Measurements from ENCODE around the gene SP5.
A peak's percentile ranks its signal among the peaks of the same experiment; 100 is the strongest.
"Not testable (repeated sequence)": the region's sequence is repeated elsewhere in the genome, so short reads cannot be mapped to it uniquely, and the experiment has no call there.

SP5 gene

GRCh38 chr2:170711774-170712652, 3.1 kb upstream of the SP5 start:
- peak in 1 of 2 experiments; percentile 69 for DNase-seq

DNA sequence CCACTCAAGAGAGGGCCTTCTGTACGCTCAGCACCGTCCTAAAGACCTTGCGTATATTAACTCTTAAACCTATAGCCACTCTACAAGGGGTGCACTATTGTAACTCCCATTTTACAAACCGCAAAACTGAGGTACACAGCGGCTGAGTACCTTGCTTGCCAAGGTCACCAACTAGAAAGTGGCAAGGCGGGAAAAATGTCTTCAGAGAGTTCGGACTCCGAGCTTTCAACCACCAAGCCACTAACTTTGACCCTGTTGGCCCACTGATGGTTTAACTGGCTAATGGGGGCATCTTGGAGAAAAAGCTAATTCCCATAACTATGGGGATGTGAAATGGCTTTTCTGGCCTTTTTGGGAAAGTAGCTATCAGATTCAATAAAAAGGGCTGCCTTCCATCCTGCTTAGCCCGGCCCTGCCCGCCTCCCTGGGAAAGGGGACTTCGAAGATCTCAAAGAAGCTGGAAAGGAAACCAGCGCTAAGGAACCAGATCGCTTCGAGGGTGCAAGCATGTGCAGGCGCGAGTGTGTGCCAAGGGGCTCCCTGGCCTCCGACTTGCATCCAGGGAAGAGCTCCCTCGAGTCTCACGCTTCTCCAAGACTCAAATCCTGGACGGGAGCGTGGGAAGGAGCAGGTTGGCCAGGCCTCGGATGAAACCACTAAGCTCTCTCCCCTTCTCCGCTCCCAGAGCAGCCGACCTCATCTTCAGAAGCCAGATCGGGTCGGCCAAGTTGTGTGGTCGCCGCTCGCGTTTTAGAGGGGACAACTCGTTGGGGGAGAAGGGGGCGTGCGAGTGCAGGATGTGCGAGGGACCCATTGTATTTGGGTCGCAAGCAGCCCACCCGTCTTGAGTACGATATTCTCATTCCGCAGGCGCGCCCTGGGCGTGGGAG, 2.2 kb upstream of the SP5 start:
- DNase-seq, result no peak

DNA sequence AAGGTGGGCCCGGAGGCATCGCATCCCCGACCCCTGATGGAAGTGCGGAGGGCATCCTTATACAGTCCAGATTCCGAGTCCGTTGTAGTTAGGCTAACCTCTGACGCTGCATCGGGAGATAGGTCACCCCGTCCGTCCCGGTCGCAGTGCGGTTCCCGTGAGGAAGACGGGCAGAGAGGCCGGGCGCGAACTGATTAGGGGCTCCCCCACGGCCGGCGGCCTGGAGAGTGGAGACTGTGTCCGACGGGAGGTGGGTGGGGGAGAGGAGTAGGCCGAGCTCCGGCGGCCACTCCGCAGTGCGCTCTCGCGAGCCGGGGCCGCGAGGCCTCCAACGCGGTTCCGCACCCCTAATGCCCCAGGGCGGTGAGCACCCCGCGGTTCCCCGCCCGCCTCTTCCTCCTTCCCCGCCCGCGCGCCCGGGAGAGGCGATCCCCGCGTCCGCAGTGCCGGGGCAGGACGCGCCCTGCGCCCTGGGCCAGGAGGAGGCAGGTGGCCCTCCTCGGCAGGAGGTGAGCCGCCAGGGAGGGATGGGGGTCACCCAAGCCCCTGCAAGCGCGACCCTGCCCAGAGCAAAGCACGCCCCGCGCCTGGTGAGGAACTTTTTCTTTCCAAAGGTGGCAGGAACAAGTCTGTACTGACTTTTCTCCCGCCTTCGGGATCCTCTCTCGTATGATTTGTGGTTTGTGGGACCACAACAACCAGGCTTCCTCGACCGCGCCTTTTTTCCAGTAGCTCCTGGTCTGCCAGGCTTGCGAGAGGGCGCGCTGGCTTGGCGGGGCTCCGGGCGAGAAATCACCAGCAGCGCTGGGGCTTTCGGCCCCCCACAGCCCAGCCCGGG, 1.4 kb upstream of the SP5 start:
- peak in 1 of 2 experiments; percentile 40 for DNase-seq

DNA sequence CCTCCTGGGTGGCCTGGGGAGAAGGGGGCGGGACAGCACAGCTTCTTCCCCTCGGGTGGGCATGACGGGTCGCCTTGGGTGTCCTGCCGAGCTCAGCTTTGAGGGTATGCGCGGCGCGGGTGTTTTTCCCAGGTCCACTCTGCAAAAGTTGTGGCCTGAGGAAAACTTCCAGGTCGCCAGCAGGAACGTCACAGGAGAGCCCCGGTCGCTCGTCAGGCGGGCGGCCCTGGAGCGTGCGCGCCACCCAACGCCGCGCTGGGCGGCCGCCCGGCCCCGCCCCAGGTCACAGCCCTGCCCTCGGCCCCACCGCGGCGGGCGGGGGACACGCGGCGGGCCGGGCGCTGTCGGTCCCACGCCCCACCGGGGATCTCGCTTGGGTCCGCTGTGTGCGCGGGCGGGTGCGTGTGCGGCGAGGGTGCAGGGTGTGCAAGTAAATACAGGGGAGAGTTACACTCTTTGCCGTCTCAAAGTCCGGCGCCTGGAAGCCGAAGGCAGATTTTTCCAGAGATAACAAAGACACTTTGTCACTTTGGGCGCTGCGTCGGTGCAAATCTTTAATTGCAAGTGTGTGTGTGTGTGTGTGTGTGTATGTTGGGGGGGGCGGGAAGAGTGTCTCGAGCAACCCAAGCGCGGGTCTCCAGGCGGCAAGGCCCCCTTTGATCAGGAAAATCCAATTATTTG, 616 bp upstream of the SP5 start:
- DNase-seq, result peak in 1 of 2 experiments; percentile 55

DNA sequence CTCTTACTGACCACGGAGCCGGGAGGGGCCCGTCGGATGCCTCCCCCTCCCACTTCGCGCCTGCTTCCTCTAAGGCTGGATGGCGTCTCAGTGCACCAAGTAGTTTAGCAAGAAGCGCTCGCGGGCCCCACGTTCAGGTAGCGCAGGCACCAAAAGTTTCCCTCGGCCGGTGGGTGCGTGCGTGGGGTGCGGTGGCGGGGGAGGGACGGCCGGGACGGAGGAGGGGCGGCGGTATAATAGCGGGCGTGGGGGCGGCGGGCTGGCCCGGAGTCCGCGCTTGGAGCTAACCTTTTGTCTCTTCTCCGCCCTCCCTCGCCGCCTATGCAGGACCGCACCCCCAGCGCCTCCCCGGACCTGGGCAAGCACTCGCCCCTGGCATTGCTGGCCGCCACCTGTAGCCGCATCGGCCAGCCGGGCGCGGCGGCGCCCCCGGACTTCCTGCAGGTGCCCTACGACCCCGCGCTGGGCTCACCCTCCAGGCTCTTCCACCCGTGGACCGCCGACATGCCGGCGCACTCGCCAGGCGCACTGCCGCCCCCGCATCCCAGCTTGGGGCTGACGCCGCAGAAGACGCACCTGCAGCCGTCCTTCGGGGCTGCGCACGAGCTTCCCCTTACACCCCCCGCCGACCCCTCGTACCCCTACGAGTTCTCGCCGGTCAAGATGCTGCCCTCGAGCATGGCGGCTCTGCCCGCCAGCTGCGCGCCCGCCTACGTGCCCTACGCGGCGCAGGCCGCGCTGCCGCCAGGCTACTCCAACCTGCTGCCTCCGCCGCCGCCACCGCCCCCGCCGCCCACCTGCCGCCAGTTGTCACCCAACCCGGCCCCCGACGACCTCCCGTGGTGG, 1.0 kb downstream of the SP5 start:
- DNase-seq, result peak in 1 of 2 experiments; percentile 37

DNA sequence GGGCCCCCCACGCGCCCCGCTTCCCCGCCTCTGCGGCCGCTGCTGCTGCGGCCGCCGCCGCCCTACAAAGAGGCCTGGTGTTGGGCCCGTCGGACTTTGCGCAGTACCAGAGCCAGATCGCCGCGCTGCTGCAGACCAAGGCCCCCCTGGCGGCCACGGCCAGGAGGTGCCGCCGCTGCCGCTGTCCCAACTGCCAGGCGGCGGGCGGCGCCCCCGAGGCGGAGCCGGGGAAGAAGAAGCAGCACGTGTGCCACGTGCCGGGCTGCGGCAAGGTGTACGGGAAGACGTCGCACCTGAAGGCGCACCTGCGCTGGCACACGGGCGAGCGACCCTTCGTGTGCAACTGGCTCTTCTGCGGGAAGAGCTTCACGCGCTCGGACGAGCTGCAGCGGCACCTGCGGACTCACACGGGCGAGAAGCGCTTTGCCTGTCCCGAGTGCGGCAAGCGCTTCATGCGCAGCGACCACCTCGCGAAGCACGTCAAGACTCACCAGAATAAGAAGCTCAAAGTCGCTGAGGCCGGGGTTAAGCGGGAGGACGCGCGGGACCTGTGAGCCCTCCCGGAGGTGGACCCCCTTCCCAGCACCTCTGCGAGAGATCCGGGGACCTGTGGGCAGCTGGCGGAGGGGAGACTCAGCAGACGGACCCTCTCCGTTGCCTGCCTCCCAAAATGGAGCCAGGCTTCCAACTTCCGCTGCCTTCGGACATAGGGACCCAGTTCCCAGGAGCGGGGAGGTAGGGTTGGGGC, 1.9 kb downstream of the SP5 start:
- peak in 1 of 2 experiments; percentile 61 for DNase-seq

- DNase-seq, result no peak
Observed at GRCh38 chr2:170717599-170717963, 2.4 kb downstream of the SP5 start.

- no peak for DNase-seq
Observed at GRCh38 chr2:170717991-170718589, 3.0 kb downstream of the SP5 start.

DNA sequence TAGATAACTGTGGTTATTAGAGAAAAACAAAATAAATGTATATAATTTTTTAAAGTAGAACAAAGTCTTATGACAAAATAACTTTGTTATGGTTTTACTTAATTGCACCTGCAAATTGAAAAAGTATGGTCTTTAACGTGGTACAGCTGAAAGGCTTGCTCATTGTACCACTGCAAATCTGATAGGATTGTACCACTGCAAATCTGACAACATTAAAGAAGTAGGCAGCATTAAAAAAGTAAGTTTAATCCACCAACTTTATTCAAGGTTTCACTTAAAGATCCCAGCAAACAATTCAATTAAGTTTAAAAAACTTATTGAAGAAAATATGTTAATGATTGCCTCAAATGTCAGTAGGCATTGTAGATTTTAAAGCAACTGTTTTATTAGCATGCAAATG, 4.7 kb downstream of the SP5 start:
- no peak for DNase-seq

DNA sequence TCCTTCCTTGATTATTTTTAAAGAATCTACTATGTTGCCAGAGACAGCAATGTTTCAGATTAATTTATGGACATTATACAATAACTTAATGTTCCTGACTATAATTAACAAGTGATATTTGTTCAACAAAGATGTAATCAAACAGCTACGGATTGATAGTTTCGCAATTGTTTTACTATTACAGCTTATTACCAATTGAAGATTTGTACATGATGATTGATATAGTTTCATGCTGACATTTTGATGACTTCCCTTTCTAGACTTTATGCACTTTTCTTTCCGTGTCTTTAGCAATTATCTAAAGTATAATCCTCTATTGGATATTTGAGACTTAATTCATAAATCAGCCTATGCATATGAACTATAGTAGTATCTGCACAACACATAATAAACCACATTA, 6.5 kb downstream of the SP5 start:
- DNase-seq, result no peak

GRCh38 chr2:170722301-170722700, 7.2 kb downstream of the SP5 start:
- DNase-seq, result no peak

DNA sequence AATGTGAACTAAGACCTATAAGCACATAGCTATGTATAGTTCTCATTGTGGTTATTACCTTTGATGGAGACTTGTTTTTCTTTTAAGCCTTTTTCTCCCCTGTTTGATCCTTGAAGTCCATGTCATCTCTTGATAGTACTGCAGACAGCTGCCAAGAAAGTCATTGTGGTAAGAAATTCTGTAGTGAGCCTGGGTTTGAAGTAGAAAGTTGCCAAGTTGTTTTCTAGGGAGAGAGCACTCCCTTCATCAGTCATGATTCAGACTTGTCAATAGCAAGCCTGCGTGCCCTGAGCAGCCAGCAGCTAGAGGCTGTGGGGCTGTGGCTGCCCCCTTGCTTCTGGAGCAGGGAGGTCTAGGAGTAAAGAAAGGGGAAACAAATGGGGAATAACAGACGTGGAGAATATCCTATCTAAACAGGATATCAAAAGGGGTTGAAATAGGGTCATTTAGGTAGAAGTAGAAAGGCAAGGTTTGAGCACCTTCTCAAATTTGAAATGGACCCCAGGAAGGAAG, 8.4 kb downstream of the SP5 start:
- no peak for DNase-seq

GRCh38 chr2:170733798-170734600, 18.9 kb downstream of the SP5 start:
- no peak for DNase-seq

DNA sequence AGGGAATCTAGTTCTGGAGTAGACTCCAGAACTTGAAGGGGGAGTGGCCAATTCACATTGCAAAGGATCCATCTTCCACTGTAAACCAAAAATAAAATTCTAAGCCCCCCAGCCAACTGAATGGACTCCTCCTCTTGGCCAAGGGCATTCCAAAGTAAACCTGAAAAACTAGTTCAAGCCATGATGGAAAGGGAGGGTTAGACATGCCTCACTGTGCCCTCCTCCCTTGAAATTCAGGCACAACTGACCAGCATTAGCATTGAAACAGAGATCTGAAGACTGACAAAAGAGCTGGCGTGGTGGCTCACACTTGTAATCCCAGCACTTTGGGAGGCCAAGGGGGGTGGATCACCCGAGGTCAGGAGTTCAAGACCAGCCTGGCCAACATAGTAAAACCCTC, 19.5 kb downstream of the SP5 start:
- not testable (repeated sequence) for DNase-seq

GRCh38 chr2:170736628-170737027, 21.5 kb downstream of the SP5 start:
- no peak for DNase-seq

DNA sequence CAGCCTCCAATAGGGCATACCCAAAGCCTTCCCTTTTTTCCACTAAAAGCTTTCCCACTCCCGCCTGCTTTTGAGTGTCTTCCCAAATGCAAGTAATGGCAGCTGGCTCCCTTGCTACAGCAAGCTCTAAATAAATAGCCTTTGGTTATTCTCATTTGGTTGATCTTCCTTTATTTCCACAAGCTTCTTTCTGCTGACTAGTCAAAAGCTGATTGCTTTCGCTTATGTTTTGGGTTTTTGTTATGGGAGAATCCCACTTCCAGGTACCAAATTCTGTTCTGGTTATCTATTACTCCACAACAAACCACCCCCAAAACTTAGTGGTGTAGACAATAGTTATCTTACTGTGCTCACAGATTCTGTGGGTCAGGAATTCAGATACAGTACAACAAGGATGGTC, 22.3 kb downstream of the SP5 start:
- no peak for DNase-seq

- no peak for DNase-seq
Observed at GRCh38 chr2:170737821-170738220, 22.7 kb downstream of the SP5 start.

DNA sequence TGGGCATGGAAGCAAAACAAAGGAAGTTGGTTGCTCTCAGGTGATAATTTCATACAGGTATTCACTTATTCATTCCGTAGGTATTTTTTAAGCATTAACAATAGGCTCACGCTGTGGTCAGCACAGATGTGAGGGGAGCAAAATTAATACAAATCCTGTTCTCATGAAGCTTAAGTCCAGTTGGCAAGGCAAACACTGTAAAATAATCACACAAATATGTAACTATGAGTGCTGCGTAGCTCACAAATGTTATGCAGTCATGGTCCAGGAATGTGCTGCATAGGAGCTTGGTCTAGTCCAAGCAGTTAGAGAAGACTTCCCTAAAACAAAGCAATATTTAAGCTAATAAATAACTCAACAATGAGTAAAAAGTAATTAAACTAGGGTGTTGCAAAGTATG, 23.9 kb downstream of the SP5 start:
- DNase-seq, result no peak

- no peak for DNase-seq
Observed at GRCh38 chr2:170739507-170740046, 24.4 kb downstream of the SP5 start.
